SK-N-SH (cell line): Measurements from ENCODE around the gene ZNF726. TPM values are rescaled to one million over a fixed set of nuclear protein-coding genes. Genes with fewer than 3 reads are reported as not detected.
"Not testable (repeated sequence)": the region's sequence is repeated elsewhere in the genome, so short reads cannot be mapped to it uniquely, and the experiment has no call there.

Experiments
- CTCF ChIA-PET: fragments of 300-600, 350-600 bp; formaldehyde crosslinking; extraction: SDS; loops from one replicate; lab custom pipeline; 2021; lab: Yijun Ruan, JAX
- POLR2A ChIA-PET: fragments of 350-600 bp; sonication (Branson Sonifier 250); formaldehyde crosslinking; extraction: SDS; loops from one replicate; lab custom pipeline; 2020; ENCODE audit warnings: antibody characterized with exemption, inconsistent platforms; lab: Yijun Ruan, JAX
- DNase-seq: peaks from one replicate; pipeline ENCODE4 v3.0.0; 2012
- H2AFZ ChIP-seq: fragments of 200-600 bp; sonication (generic); 2 replicates; pipeline ENCODE4 v1.8.1; 2016; ENCODE audit warnings: antibody characterized with exemption, mild to moderate bottlenecking, low read depth
- H3F3A ChIP-seq: fragments of 200-600 bp; sonication (generic); replicated peaks from 2 replicates; pipeline ENCODE3; 2016; ENCODE audit warnings: antibody characterized with exemption, mild to moderate bottlenecking; ENCODE audit not compliant: insufficient read depth
- H3K27ac ChIP-seq, 2 experiments: fragments of 200-500 bp in 1 of 2; fragments of 200-600 bp in 1 of 2; sonication (Bioruptor generic) in 1 of 2; sonication (generic), shearing (Covaris generic) in 1 of 2; 2 replicates each; pipeline versions ENCODE4 v1.5.1 to v1.6.1; 2014 to 2016; ENCODE audit warnings: low read depth in 2 of 2, inconsistent platforms in 1 of 2, low read length in 1 of 2, mild to moderate bottlenecking in 1 of 2, mixed read lengths in 1 of 2
- H3K27me3 ChIP-seq: fragments of 200-600 bp; sonication (generic), shearing (Covaris generic); 2 replicates; pipeline ENCODE4 v1.6.1; 2016; ENCODE audit warnings: mixed run types; ENCODE audit not compliant: insufficient read depth
- H3K36me3 ChIP-seq, 2 experiments: fragments of 200-500 bp in 1 of 2; fragments of 200-600 bp in 1 of 2; sonication (Bioruptor generic) in 1 of 2; sonication (generic) in 1 of 2; replicated peaks in 1 of 2; 2 replicates each; pipeline versions ENCODE3 to v1.5.1; 2014 to 2016; ENCODE audit warnings: low read length in 1 of 2, mild to moderate bottlenecking in 1 of 2; ENCODE audit not compliant: insufficient read depth in 2 of 2, control insufficient read depth in 1 of 2
- H3K4me1 ChIP-seq, 2 experiments: fragments of 200-500 bp in 1 of 2; fragments of 200-600 bp in 1 of 2; sonication (Bioruptor generic) in 1 of 2; sonication (generic), shearing (Covaris generic) in 1 of 2; 2 replicates each; pipeline versions ENCODE4 v1.5.1 to v1.6.1; 2014 to 2016; ENCODE audit warnings: low read depth in 1 of 2, low read length in 1 of 2, mixed run types in 1 of 2; ENCODE audit not compliant: insufficient read depth in 2 of 2, control insufficient read depth in 1 of 2
- H3K4me2 ChIP-seq: fragments of 200-600 bp; sonication (generic), shearing (Covaris generic); 2 replicates; pipeline ENCODE4 v1.6.1; 2017; ENCODE audit warnings: mixed run types
- H3K4me3 ChIP-seq, 2 experiments: fragments of 200-500 bp in 1 of 2; fragments of 200-600 bp in 1 of 2; sonication (Bioruptor generic) in 1 of 2; sonication (generic), shearing (Covaris generic) in 1 of 2; 2 replicates each; pipeline versions ENCODE4 v1.5.1 to v1.8.1; 2014 to 2016; ENCODE audit warnings: low read depth in 2 of 2, inconsistent platforms in 1 of 2, low read length in 1 of 2, mild to moderate bottlenecking in 1 of 2, mixed read lengths in 1 of 2, moderate library complexity in 1 of 2
- H3K79me2 ChIP-seq: fragments of 200-600 bp; sonication (generic); 2 replicates; pipeline ENCODE4 v1.8.1; 2017; ENCODE audit warnings: mild to moderate bottlenecking; ENCODE audit not compliant: insufficient read depth
- H3K9ac ChIP-seq: fragments of 200-600 bp; sonication (generic); 2 replicates; pipeline ENCODE4 v1.6.1; 2017; ENCODE audit warnings: mixed run types
- H3K9me2 ChIP-seq: fragments of 200-600 bp; sonication (generic); 2 replicates; pipeline ENCODE4 v1.6.1; 2017; ENCODE audit warnings: mixed run types
- H3K9me3 ChIP-seq: fragments of 200-600 bp; sonication (generic); 2 replicates; pipeline ENCODE4 v1.6.1; 2017; ENCODE audit warnings: mixed run types, mild to moderate bottlenecking, moderate library complexity
- H4K20me1 ChIP-seq: fragments of 200-600 bp; sonication (generic); 2 replicates; pipeline ENCODE4 v1.6.1; 2017; ENCODE audit warnings: mild to moderate bottlenecking, mixed run types; ENCODE audit not compliant: insufficient read depth
- CHD2 ChIP-seq: fragments of 150-350 bp; IDR thresholded peaks from 2 replicates; pipeline ENCODE4 v1.6.1; 2018; ENCODE audit warnings: low read length; ENCODE audit not compliant: partially characterized antibody
- EP300 ChIP-seq, 2 experiments: IDR thresholded peaks; 2 replicates each; pipeline versions ENCODE4 v1.4.0 to v1.6.1; 2012; ENCODE audit warnings: borderline replicate concordance in 1 of 2, low read depth in 1 of 2, low read length in 1 of 2
- FOSL2 ChIP-seq: IDR thresholded peaks from 2 replicates; pipeline ENCODE4 v1.4.0; 2012; ENCODE audit warnings: low read depth, mild to moderate bottlenecking, moderate library complexity, borderline replicate concordance
- NFIC ChIP-seq: IDR thresholded peaks from 2 replicates; pipeline ENCODE4 v1.4.0; 2012; ENCODE audit warnings: borderline replicate concordance
- NRF1 ChIP-seq: IDR thresholded peaks from 2 replicates; pipeline ENCODE4 v1.6.1; 2012; ENCODE audit warnings: low read depth, mild to moderate bottlenecking, low read length
- SMC3 ChIP-seq: IDR thresholded peaks from 2 replicates; pipeline ENCODE4 v1.6.1; 2012; ENCODE audit warnings: low read depth, low read length, improper control_type of control experiment
- TAF1 ChIP-seq: IDR thresholded peaks from 2 replicates; pipeline ENCODE4 v1.6.1; 2012; ENCODE audit warnings: low read depth, mild to moderate bottlenecking, low read length, moderate library complexity, borderline replicate concordance
- YY1 ChIP-seq: IDR thresholded peaks from 2 replicates; pipeline ENCODE4 v1.4.0; 2012; ENCODE audit warnings: low read depth, mild to moderate bottlenecking
- WGBS: methylation state at CpG from one replicate; pipeline ENCODE4 v1.1.6; 2017; ENCODE audit warnings: low lambda C conversion rate; 5-methylcytosine and 5-hydroxymethylcytosine counted together
- polyA plus RNA-seq, 3 experiments: library from polyadenylated mRNA; depleted of rRNA; stranded (reverse); fragments of >200 nt; gene quantifications; 2 replicates each; pipeline ENCODE4 v1.2.3, GENCODE V29; 2012
- TF ChIP-seq, protein P1 (sequence below): IDR thresholded peaks from 2 replicates; pipeline ENCODE4 v1.4.0; 2012; ENCODE audit warnings: low read depth
- TF ChIP-seq, protein P2 (sequence below): fragments of 150-350 bp; IDR thresholded peaks from 2 replicates; pipeline ENCODE4 v1.6.1; 2016; ENCODE audit warnings: mild to moderate bottlenecking, low read depth, low read length
- TF ChIP-seq, protein P3 (sequence below): IDR thresholded peaks from 2 replicates; pipeline ENCODE4; 2012

Gene ZNF726
- polyA plus RNA-seq, 1 of the 3 experiments (the other 2 are of a cell fraction), result 3.4 TPM

DNA sequence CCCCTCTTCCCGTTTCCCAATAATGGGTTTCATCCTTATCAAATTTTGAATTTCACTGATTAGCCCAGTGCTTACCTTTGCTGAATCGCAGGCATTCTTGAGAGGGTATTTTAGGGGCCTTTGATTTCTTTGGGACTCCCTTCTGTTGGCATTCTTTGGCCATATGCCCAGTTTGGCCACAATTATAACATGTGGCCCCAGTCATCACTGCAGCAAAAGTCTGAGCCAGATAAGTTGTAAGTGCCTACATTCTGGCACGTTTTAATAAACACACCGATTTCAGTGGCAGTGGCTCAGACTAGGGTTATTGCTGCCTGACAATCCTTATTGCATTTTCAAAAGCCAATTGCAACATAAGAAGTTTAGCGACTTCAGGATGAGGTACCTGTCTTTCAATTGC is 41.4 kb downstream of the ZNF726 start (continued):
- TF ChIP-seq, protein P1, sequence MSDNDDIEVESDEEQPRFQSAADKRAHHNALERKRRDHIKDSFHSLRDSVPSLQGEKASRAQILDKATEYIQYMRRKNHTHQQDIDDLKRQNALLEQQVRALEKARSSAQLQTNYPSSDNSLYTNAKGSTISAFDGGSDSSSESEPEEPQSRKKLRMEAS, result no peak
- TF ChIP-seq, protein P2, sequence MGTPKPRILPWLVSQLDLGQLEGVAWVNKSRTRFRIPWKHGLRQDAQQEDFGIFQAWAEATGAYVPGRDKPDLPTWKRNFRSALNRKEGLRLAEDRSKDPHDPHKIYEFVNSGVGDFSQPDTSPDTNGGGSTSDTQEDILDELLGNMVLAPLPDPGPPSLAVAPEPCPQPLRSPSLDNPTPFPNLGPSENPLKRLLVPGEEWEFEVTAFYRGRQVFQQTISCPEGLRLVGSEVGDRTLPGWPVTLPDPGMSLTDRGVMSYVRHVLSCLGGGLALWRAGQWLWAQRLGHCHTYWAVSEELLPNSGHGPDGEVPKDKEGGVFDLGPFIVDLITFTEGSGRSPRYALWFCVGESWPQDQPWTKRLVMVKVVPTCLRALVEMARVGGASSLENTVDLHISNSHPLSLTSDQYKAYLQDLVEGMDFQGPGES, result no peak
- TF ChIP-seq NFIC (no peak), NRF1 (no peak), CHD2 (no peak), SMC3 (no peak)
- TF ChIP-seq, protein P3, sequence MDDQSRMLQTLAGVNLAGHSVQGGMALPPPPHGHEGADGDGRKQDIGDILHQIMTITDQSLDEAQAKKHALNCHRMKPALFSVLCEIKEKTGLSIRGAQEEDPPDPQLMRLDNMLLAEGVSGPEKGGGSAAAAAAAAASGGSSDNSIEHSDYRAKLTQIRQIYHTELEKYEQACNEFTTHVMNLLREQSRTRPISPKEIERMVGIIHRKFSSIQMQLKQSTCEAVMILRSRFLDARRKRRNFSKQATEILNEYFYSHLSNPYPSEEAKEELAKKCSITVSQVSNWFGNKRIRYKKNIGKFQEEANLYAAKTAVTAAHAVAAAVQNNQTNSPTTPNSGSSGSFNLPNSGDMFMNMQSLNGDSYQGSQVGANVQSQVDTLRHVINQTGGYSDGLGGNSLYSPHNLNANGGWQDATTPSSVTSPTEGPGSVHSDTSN, result no peak

DNA sequence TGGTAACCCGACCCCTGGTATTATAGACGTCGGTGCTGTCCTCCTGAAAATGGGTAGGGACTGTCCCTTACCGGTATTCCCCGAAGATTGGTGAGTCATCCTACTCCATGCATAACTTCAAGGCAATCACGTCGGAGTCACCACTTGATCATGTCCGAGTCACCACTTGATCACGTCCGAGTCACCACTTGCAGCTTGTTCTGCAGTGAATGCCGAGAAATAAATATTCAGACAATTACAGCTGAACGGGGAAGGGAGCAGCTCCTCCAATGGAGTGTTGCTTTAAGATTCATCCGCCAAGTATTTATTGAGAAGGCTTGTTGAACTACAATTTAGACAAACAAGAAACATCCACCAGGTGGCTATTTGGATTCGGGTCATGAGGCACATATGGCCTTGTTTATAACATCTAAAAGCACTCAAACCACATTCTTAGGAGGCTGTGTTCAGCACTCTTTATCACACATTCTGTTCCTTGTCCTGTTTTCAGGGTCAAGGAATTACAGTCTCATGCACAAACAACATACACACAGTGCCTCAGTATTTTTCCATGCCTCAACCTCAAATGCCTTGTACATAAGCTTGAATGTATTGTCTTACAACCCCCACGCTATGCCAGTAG is 43.1 kb downstream of the ZNF726 start:
- H3K9me2 ChIP-seq, result no peaks in the 10 kb centered on the region
- no peak for DNase-seq
- no peak overlapping the region for H3K4me2 ChIP-seq
- 35% methylated on average over 15 of the region's 15 CpGs for WGBS
- H3K27me3 ChIP-seq, result no peaks in the 10 kb centered on the region
- no peak overlapping the region for H2AFZ ChIP-seq
- no peak overlapping the region for H3K4me3 ChIP-seq
- CTCF ChIA-PET, result no interaction called here
- POLR2A ChIA-PET, result no interaction called here
- H3K9me3 ChIP-seq, result no peaks in the 10 kb centered on the region
- H3F3A ChIP-seq, result no peaks in the 10 kb centered on the region
- no peaks in the 10 kb centered on the region for H3K36me3 ChIP-seq
- H3K4me1 ChIP-seq, result no peaks in the 10 kb centered on the region
- H3K27ac ChIP-seq, result no peak overlapping the region
- TF ChIP-seq EP300 (IDR thresholded peaks at IDR 0.05; ENCODE audit: borderline replicate concordance in 1 of 2, low read depth in 1 of 2, low read length in 1 of 2) (no peak), YY1 (no peak), CHD2 (no peak), TAF1 (no peak), FOSL2 (peak; percentile 31; the same call in 1 of the 2 replicates)
- TF ChIP-seq, protein P3, result no peak
- H3K9ac ChIP-seq, result no peak overlapping the region
- H4K20me1 ChIP-seq, result no peaks in the 10 kb centered on the region
- no peaks in the 10 kb centered on the region for H3K79me2 ChIP-seq

DNA sequence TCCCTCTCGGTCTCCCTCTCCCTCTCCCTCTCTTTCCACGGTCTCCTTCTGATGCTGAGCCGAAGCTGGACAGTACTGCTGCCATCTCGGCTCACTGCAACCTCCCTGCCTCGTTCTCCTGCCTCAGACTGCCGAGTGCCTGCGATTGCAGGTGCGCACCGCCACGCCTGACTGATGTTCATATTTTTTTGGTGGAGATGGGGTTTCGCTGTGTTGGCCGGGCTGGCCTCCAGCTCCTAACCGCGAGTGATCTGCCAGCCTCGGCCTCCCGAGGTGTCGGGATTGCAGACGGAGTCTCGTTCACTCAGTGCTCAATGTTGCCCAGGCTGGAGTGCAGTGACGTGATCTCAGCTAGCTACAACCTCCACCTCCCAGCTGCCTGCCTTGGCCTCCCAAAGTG is 48.7 kb downstream of the ZNF726 start:
- H3K9ac ChIP-seq, H3K4me3 ChIP-seq, H3K27ac ChIP-seq, POLR2A ChIA-PET, H3F3A ChIP-seq, H3K36me3 ChIP-seq, H3K27me3 ChIP-seq, H3K9me3 ChIP-seq, H3K4me1 ChIP-seq, H3K9me2 ChIP-seq, H3K4me2 ChIP-seq, H3K79me2 ChIP-seq, H4K20me1 ChIP-seq, DNase-seq, H2AFZ ChIP-seq, CTCF ChIA-PET: not testable (repeated sequence)
- WGBS, result 64% methylated on average over 19 of the region's 20 CpGs

DNA sequence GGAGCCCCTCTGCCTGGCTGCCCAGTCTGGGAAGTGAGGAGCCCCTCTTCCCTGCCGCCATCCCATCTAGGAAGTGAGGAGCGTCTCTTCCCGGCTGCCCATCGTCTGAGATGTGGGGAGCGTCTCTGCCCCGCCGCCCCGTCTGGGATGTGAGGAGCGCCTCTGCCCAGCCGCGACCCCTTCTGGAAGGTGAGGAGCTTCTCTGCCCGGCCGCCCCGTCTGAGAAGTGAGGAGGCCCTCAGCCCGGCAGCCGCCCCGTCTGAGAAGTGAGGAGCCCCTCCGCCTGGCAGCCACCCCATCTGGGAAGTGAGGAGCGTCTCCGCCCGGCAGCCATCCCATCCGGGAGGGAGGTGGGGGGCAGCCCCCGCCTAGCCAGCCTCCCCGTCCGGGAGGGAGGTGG is 49.2 kb downstream of the ZNF726 start:
- POLR2A ChIA-PET, H3K9ac ChIP-seq, H4K20me1 ChIP-seq, H3K4me1 ChIP-seq, H3K79me2 ChIP-seq, H3F3A ChIP-seq, H3K9me3 ChIP-seq, H3K4me2 ChIP-seq, H2AFZ ChIP-seq, H3K36me3 ChIP-seq, H3K27me3 ChIP-seq, CTCF ChIA-PET, H3K4me3 ChIP-seq, H3K9me2 ChIP-seq, DNase-seq, H3K27ac ChIP-seq: not testable (repeated sequence)
- WGBS, result 67% methylated on average over 3 of the region's 25 CpGs

DNA sequence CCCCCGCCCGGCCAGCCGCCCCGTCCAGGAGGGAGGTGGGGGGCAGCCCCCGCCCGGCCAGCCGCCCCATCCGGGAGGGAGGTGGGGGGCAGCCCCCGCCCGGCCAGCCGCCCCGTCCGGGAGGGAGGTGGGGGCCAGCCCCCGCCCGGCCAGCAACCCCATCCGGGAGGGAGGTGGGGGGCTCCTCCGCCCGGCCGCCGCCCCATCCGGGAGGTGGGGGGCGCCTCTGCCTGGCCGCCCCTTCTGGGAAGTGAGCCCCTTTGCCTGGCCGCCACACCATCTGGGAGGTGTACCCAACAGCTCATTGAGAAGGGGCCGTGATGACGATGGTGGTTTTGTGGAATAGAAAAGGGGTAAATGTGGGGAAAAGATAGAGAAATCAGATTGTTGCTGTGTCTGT is 49.6 kb downstream of the ZNF726 start:
- H3K9me2 ChIP-seq, H3K4me3 ChIP-seq, H3K9me3 ChIP-seq, CTCF ChIA-PET, H3K4me1 ChIP-seq, DNase-seq, H4K20me1 ChIP-seq, H3K27ac ChIP-seq, H2AFZ ChIP-seq, POLR2A ChIA-PET, H3K9ac ChIP-seq, H3K36me3 ChIP-seq, H3K4me2 ChIP-seq, H3K27me3 ChIP-seq, H3F3A ChIP-seq, H3K79me2 ChIP-seq: not testable (repeated sequence)
- WGBS, result 54% methylated on average over 5 of the region's 26 CpGs
